A549 treated with RU486 at 1 μM for 4 hours (cell line): ENCODE measurements around the gene NRBP1. TPM values are rescaled to one million over a fixed set of nuclear protein-coding genes. Genes with fewer than 3 reads are reported as not detected.

Source experiments
- total RNA-seq: library from RNA; stranded (reverse); fragments of 200-300 nt; extraction: Qiagen RNA extraction; gene quantifications from 5 replicates; pipeline ENCODE4 v1.2.3, GENCODE V29; 2022; ENCODE audit warnings: low read depth

Gene NRBP1
- total RNA-seq, result 125 to 139 TPM (median 132 TPM) in 5 replicates

GRCh38 chr2:27428213-27428977 is at the start of gene NRBP1:
Gene NRBP1 (plus strand): TSS chr2:27428631. CDS start chr2:27433274, 4,643 bp downstream.

GRCh38 chr2:27380626-27381545 is 47.5 kb upstream of the NRBP1 start, which contains the start of gene ZNF513:
Gene ZNF513 (minus strand): TSS chr2:27380734. CDS start chr2:27380526, 208 bp downstream.

GRCh38 chr2:27409321-27410073 is 18.9 kb upstream of the NRBP1 start, which contains the start of gene PPM1G:
Gene PPM1G (minus strand): TSS chr2:27409591. CDS start chr2:27409422, 169 bp downstream.

GRCh38 chr2:27441958-27442919 is 13.8 kb downstream of the NRBP1 start, which contains the start of gene KRTCAP3:
Gene KRTCAP3 (plus strand): TSS chr2:27442381. CDS start chr2:27442413, 32 bp downstream.

GRCh38 chr2:27489498-27490397 is 61.3 kb downstream of the NRBP1 start, which contains the start of gene IFT172:
Gene IFT172 (minus strand): TSS chr2:27489743. CDS start chr2:27489653, 90 bp downstream.

Other genes starting within 250 kb of the NRBP1 start
- gene ATRAID, start 216.6 kb upstream of the NRBP1 start, total RNA-seq, result 207 to 224 TPM (median 215 TPM) in 5 replicates
- gene SLC5A6, start 216.4 kb upstream of the NRBP1 start, total RNA-seq, result 64.9 to 70.5 TPM (median 69.7 TPM) in 5 replicates
- 50.1 to 70.8 TPM (median 60.1 TPM) in 5 replicates for gene CAD, start 211.3 kb upstream of the NRBP1 start, total RNA-seq
- gene SLC30A3, start 165.6 kb upstream of the NRBP1 start, total RNA-seq, result 2.5 to 3.8 TPM (median 3.8 TPM) in 5 replicates
- gene DNAJC5G, start 153.2 kb upstream of the NRBP1 start, total RNA-seq, result not detected in 5 replicates
- gene TRIM54, start 146.2 kb upstream of the NRBP1 start, total RNA-seq, result 0.46 to 0.95 TPM (median 0.48 TPM) in 5 replicates
- gene UCN, start 120.2 kb upstream of the NRBP1 start, total RNA-seq, result 0.71 to 2.2 TPM (median 1.8 TPM) in 5 replicates
- gene MPV17, start 105.5 kb upstream of the NRBP1 start, total RNA-seq, result 69.2 to 99.8 TPM (median 85.7 TPM) in 5 replicates
- 55.1 to 68.3 TPM (median 62.9 TPM) in 5 replicates for gene GTF3C2, start 71.9 kb upstream of the NRBP1 start, total RNA-seq
- 52.9 to 65.7 TPM (median 58.5 TPM) in 5 replicates for gene EIF2B4, start 58.3 kb upstream of the NRBP1 start, total RNA-seq
- gene SNX17, start 58.0 kb upstream of the NRBP1 start, total RNA-seq, result 126 to 150 TPM (median 142 TPM) in 5 replicates
- gene ZNF513, start 47.9 kb upstream of the NRBP1 start, total RNA-seq, result 9.6 to 15.2 TPM (median 13.8 TPM) in 5 replicates
- 171 to 187 TPM (median 176 TPM) in 5 replicates for gene PPM1G, start 19.0 kb upstream of the NRBP1 start, total RNA-seq
- gene KRTCAP3, start 13.8 kb downstream of the NRBP1 start, total RNA-seq, result 0.66 to 1.1 TPM (median 0.73 TPM) in 5 replicates
- gene IFT172, start 61.1 kb downstream of the NRBP1 start, total RNA-seq, result 6.9 to 9.3 TPM (median 8.3 TPM) in 5 replicates
- 2.1 to 5.5 TPM (median 4.2 TPM) in 5 replicates for gene FNDC4, start 66.6 kb downstream of the NRBP1 start, total RNA-seq
- gene GCKR, start 68.2 kb downstream of the NRBP1 start, total RNA-seq, result 0.17 to 0.62 TPM (median 0.42 TPM) in 4 of 5 replicates, not detected in the other
- gene ZNF512, start 154.4 kb downstream of the NRBP1 start, total RNA-seq, result 13.5 to 19.0 TPM (median 17.1 TPM) in 5 replicates
- gene CCDC121, start 200.4 kb downstream of the NRBP1 start, total RNA-seq, result 2.4 to 4.2 TPM (median 3.2 TPM) in 5 replicates
- gene GPN1, start 200.4 kb downstream of the NRBP1 start, total RNA-seq, result 56.7 to 61.7 TPM (median 57.5 TPM) in 5 replicates
- 26.9 to 33.7 TPM (median 31.6 TPM) in 5 replicates for gene SUPT7L, start 235.0 kb downstream of the NRBP1 start, total RNA-seq
- gene SLC4A1AP, start 235.3 kb downstream of the NRBP1 start, total RNA-seq, result 28.0 to 37.1 TPM (median 31.5 TPM) in 5 replicates